OCI-LY7 (cell line): ENCODE measurements around the gene ATP9A. TPM values are rescaled to one million over a fixed set of nuclear protein-coding genes. Genes with fewer than 3 reads are reported as not detected.

Source experiments
- BruUV-seq: library from RNA; stranded (reverse); fragments of 400-500 nt; replicated peaks from 2 replicates; lab custom pipeline; 2021; lab: Mats Ljungman, UMichigan
- CTCF ChIA-PET: fragments of 300-600 bp; sonication (Branson Sonifier 250); formaldehyde crosslinking; loops from one replicate; lab custom pipeline; 2022; ENCODE audit warnings: antibody characterized with exemption; ENCODE audit not compliant: unreplicated experiment; lab: Charles Lee
- POLR2A ChIA-PET: fragments of 300-600 bp; sonication (Branson Sonifier 250); formaldehyde crosslinking; loops from one replicate; lab custom pipeline; 2022; ENCODE audit warnings: antibody characterized with exemption; lab: Charles Lee
- DNase-seq: peaks from one replicate; pipeline ENCODE4 v3.0.0-alpha.2; 2015; ENCODE audit warnings: low spot score
- H2AFZ ChIP-seq: fragments of 200-600 bp; sonication (generic), shearing (Covaris generic); 2 replicates; pipeline ENCODE4 v1.6.1; 2014; ENCODE audit warnings: mild to moderate bottlenecking, antibody characterized with exemption, low read length, moderate library complexity
- H3K27ac ChIP-seq: fragments of 200-600 bp; sonication (generic); 2 replicates; pipeline ENCODE4 v1.5.1; 2014; ENCODE audit warnings: mixed run types, low read depth, mild to moderate bottlenecking, moderate library complexity, low read length, inconsistent platforms; ENCODE audit not compliant: poor library complexity, severe bottlenecking
- H3K36me3 ChIP-seq: fragments of 200-600 bp; sonication (generic); 2 replicates; pipeline ENCODE4 v1.6.1; 2014; ENCODE audit warnings: mild to moderate bottlenecking, antibody characterized with exemption, low read length, moderate library complexity, mixed read lengths; ENCODE audit not compliant: insufficient read depth
- H3K4me1 ChIP-seq: fragments of 200-600 bp; sonication (generic); 2 replicates; pipeline ENCODE4 v1.5.1; 2014; ENCODE audit warnings: mild to moderate bottlenecking, low read length; ENCODE audit not compliant: insufficient read depth, poor library complexity, severe bottlenecking
- H3K4me2 ChIP-seq: fragments of 200-600 bp; sonication (generic); 2 replicates; pipeline ENCODE4 v1.6.1; 2014; ENCODE audit warnings: mild to moderate bottlenecking, low read length
- H3K4me3 ChIP-seq: fragments of 200-600 bp; sonication (generic); 2 replicates; pipeline ENCODE4 v1.5.1; 2014; ENCODE audit warnings: mild to moderate bottlenecking, low read depth, low read length; ENCODE audit not compliant: poor library complexity, severe bottlenecking
- H3K79me2 ChIP-seq: fragments of 200-600 bp; sonication (generic); 2 replicates; pipeline ENCODE4 v1.6.1; 2016; ENCODE audit warnings: low read depth, mild to moderate bottlenecking, low read length, moderate library complexity, mixed read lengths; ENCODE audit not compliant: insufficient read depth
- H3K9me2 ChIP-seq: fragments of 200-600 bp; sonication (generic); 2 replicates; pipeline ENCODE4 v1.6.1; 2016; ENCODE audit warnings: mild to moderate bottlenecking, low read length, mixed read lengths; ENCODE audit not compliant: insufficient read depth
- H3K9me3 ChIP-seq: fragments of 200-600 bp; sonication (generic); 2 replicates; pipeline ENCODE4 v1.6.1; 2014; ENCODE audit warnings: mild to moderate bottlenecking, mixed run types, low read length, mixed read lengths
- H4K20me1 ChIP-seq: fragments of 200-600 bp; sonication (generic); 2 replicates; pipeline ENCODE4 v1.6.1; 2014; ENCODE audit warnings: mild to moderate bottlenecking, antibody characterized with exemption, low read length, moderate library complexity, mixed read lengths; ENCODE audit not compliant: insufficient read depth
- EZH2phosphoT487 ChIP-seq: fragments of 200-600 bp; sonication (generic); IDR thresholded peaks from 2 replicates; pipeline ENCODE4 v1.6.1; 2018; ENCODE audit warnings: low read depth, borderline replicate concordance, mild to moderate bottlenecking, mixed run types, antibody characterized with exemption, low read length, moderate library complexity, mixed read lengths
- intact Hi-C: fragments of 100-400 bp; cut with micrococcal nuclease; formaldehyde crosslinking; loops from one replicate; pipeline ENCODE4 v1.10.0; 2022; ENCODE audit not compliant: unreplicated experiment
- total RNA-seq, 2 experiments: library from RNA; depleted of rRNA in 1 of 2; stranded (reverse); fragments of >200 nt in 1 of 2; shearing (Covaris generic) in 1 of 2; gene quantifications; 2 replicates each; pipeline ENCODE4 v1.2.3, GENCODE V29; 2014 to 2022
- TF ChIP-seq, protein P1 (sequence below): fragments of 200-600 bp; sonication (generic); conservative IDR thresholded peaks from 2 replicates; pipeline ENCODE4 v1.5.1; 2014; ENCODE audit warnings: mild to moderate bottlenecking, antibody characterized with exemption, low read length, moderate library complexity, mixed read lengths

The ATP9A gene
- total RNA-seq, 2 experiments from 2014 or later: 0.67 to 0.85 TPM

DNA sequence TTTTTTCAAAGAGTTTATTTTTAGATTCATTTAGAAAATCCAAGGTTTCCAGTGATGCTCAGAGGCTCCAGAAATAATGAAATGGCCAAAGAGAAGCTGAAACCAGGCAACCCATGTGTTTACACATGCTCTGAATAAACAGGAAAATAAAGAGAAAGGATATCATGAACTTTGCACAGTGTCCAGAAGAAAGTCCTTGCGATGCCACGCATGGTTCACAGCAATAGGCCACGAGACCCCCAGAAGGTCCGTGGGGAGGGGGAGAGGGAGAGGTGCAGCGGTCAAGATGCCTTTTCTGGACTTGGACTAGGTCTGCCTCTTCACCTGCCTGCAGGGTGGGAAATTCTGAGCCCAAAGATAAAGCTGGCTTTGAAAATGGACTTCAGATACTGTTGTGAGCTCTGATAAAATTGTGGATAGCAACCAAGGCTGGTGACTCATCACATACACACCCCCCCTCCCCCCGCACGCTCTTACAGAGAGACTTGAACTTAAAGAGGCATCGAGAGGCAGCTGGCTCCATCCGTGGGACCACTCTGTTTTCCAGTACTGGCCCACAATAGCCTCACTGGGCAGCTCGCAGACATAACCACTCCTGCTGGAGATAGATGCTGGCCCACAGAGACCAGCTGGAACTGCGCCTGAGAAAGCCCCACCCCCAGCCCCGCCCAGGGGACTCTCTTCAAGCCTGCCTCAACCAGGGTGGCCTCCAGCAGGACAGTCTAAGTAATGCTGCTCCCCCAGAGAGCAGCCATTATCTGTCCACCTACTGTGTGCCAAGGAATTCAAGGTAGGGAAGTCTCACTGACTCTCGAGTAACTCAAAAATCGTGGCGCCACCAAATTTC is 204.5 kb downstream of the ATP9A start:
- Histone ChIP-seq H2AFZ (no peak overlapping the region), H3K4me3 (no peak overlapping the region), H3K79me2 (no peaks in the 10 kb centered on the region), H3K4me2 (no peak overlapping the region), H3K36me3 (no peaks in the 10 kb centered on the region), H3K4me1 (no peaks in the 10 kb centered on the region), H3K9me3 (no peaks in the 10 kb centered on the region), H3K27ac (no peak overlapping the region), H3K9me2 (no peaks in the 10 kb centered on the region), H4K20me1 (no peaks in the 10 kb centered on the region)
- no peak for DNase-seq
- intact Hi-C loops: no loop called here
- ChIA-PET CTCF (interaction anchor here (0.6 kb wide), 1 partner anchor 47 kb away, joined by 4 read pairs; no protein-coding TSS in a partner anchor), POLR2A (interaction anchor here (1.8 kb wide), 1 partner anchor 22 kb away, joined by 4 read pairs; no protein-coding TSS in a partner anchor)
- no TSS peak for BruUV-seq
- no peak for TF ChIP-seq EZH2phosphoT487
- TF ChIP-seq, protein P1, sequence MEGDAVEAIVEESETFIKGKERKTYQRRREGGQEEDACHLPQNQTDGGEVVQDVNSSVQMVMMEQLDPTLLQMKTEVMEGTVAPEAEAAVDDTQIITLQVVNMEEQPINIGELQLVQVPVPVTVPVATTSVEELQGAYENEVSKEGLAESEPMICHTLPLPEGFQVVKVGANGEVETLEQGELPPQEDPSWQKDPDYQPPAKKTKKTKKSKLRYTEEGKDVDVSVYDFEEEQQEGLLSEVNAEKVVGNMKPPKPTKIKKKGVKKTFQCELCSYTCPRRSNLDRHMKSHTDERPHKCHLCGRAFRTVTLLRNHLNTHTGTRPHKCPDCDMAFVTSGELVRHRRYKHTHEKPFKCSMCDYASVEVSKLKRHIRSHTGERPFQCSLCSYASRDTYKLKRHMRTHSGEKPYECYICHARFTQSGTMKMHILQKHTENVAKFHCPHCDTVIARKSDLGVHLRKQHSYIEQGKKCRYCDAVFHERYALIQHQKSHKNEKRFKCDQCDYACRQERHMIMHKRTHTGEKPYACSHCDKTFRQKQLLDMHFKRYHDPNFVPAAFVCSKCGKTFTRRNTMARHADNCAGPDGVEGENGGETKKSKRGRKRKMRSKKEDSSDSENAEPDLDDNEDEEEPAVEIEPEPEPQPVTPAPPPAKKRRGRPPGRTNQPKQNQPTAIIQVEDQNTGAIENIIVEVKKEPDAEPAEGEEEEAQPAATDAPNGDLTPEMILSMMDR: no peak

DNA sequence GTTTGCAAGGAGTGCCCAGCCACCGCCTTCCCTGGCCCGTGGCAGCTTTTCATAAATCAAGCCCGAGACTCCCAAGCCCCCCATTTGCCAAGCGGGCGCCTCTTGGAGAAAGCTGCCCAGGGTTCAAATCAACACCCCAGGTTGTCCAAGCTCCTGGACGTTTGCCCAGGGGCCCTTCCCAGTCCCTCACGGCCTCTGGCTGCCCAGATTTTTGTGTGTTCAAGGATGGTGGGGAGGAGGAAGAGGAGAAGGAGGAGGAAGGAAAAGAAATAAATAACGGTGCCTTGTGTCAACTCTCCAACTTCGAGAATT is 205.1 kb downstream of the ATP9A start:
- intact Hi-C loops: no loop called here
- no peak for DNase-seq
- BruUV-seq: no TSS peak
- no peak overlapping the region for H3K4me2 ChIP-seq
- no peaks in the 10 kb centered on the region for H3K79me2 ChIP-seq
- CTCF ChIA-PET: no interaction called here
- no peaks in the 10 kb centered on the region for H3K36me3 ChIP-seq
- H3K27ac ChIP-seq: no peak overlapping the region
- TF ChIP-seq, protein P1: no peak
- no peak for TF ChIP-seq EZH2phosphoT487
- no peak overlapping the region for H3K4me3 ChIP-seq
- H4K20me1 ChIP-seq: no peaks in the 10 kb centered on the region
- no peaks in the 10 kb centered on the region for H3K9me3 ChIP-seq
- POLR2A ChIA-PET: no interaction called here
- H2AFZ ChIP-seq: no peak overlapping the region
- no peaks in the 10 kb centered on the region for H3K4me1 ChIP-seq
- H3K9me2 ChIP-seq: no peaks in the 10 kb centered on the region
